Mucosa of rectum (tissue), 2 donors: Measurements from ENCODE around the gene KIF4A.
"Not testable (repeated sequence)": the region's sequence is repeated elsewhere in the genome, so short reads cannot be mapped to it uniquely, and the experiment has no call there.

Experiments used
- H3K27ac ChIP-seq, 2 donors: one replicate each; pipeline ENCODE4 v1.7.0; 2013; ENCODE audit warnings: inconsistent platforms in 2 of 2, low read depth in 2 of 2, low read length in 2 of 2
- H3K27me3 ChIP-seq, 2 donors: one replicate each; pipeline ENCODE4 v1.7.0; 2013; ENCODE audit warnings: low read length in 2 of 2; ENCODE audit not compliant: control insufficient read depth in 2 of 2, insufficient read depth in 2 of 2
- H3K36me3 ChIP-seq, 2 donors: one replicate each; pipeline ENCODE4 v1.7.0; 2013; ENCODE audit warnings: low read length in 2 of 2; ENCODE audit not compliant: control insufficient read depth in 2 of 2, insufficient read depth in 2 of 2
- H3K4me1 ChIP-seq, 2 donors: one replicate each; pipeline ENCODE4 v1.7.0; 2013; ENCODE audit warnings: low read length in 2 of 2, mild to moderate bottlenecking in 1 of 2; ENCODE audit not compliant: control insufficient read depth in 2 of 2, insufficient read depth in 2 of 2
- H3K4me3 ChIP-seq, 2 donors: one replicate each; pipeline ENCODE4 v1.7.0; 2013; ENCODE audit warnings: low read length in 2 of 2
- H3K9ac ChIP-seq, 2 donors: one replicate each; pipeline ENCODE4 v1.7.0; 2013; ENCODE audit warnings: low read length in 2 of 2, low read depth in 1 of 2, mild to moderate bottlenecking in 1 of 2
- H3K9me3 ChIP-seq, 2 donors: one replicate each; pipeline ENCODE4 v1.7.0; 2013; ENCODE audit warnings: low read length in 2 of 2; ENCODE audit not compliant: control insufficient read depth in 2 of 2
- donor health status: healthy.
- donor health status: Normal muscosa, but diverticular disease.

The KIF4A gene

GRCh38 chrX:70359458-70359857, 69.6 kb downstream of the KIF4A start:
- no peaks in the 10 kb centered on the region for H3K9me3 ChIP-seq
- H3K27me3 ChIP-seq, result no peaks in the 10 kb centered on the region
- H3K36me3 ChIP-seq, result no peaks in the 10 kb centered on the region
- no peaks in the 10 kb centered on the region for H3K4me1 ChIP-seq
- no peak overlapping the region for H3K4me3 ChIP-seq
- no peak overlapping the region for H3K27ac ChIP-seq
- H3K9ac ChIP-seq, result no peak overlapping the region

DNA sequence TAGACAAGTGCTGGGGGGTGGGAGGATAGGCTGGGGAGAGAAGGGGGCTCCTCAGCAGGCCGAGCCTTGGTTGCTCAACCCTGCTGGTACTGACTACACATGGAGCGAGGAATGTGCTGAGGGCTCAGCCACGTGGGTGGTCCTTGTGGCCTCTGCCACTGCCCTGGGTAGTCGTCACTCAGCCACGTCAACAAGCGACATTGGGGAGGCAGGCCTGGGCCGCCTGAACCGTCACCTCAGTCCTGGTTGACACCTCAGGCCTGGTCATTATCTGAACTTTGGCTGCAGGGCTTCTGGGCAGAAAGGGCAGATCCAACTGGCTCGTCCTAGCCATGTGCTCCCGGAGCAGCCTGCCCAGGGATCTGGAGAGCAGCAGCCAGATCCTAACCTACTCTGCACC, 70.5 kb downstream of the KIF4A start:
- Histone ChIP-seq H3K27ac (no peak overlapping the region), H3K27me3 (no peaks in the 10 kb centered on the region), H3K9ac (no peak overlapping the region), H3K4me1 (no peaks in the 10 kb centered on the region), H3K9me3 (no peaks in the 10 kb centered on the region), H3K36me3 (no peaks in the 10 kb centered on the region), H3K4me3 (no peak overlapping the region)

DNA sequence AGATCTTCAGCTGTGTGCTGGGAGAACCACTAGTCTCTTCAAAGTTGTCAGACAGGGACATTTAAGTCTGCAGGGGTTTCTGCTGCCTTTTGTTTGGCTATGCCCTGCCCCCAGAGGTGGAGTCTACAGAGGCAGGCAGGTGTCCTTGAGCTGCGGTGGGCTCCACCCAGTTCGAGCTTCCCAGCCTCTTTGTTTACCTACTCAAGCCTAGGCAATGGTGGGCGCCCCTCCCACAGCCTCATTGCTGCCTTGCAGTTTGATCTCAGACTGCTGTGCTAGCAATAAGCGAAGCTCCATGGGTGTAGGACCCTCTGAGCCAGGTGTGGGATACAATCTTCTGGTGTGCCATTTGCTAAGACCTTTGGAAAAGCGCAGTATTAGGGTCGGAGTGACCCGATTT, 78.8 kb downstream of the KIF4A start:
- H3K9me3 ChIP-seq, H3K27me3 ChIP-seq, H3K9ac ChIP-seq, H3K36me3 ChIP-seq, H3K4me3 ChIP-seq, H3K27ac ChIP-seq, H3K4me1 ChIP-seq: not testable (repeated sequence)

- Histone ChIP-seq H3K9me3 (no peaks in the 10 kb centered on the region), H3K4me1 (no peaks in the 10 kb centered on the region), H3K4me3 (no peak overlapping the region), H3K36me3 (no peaks in the 10 kb centered on the region), H3K27me3 (no peaks in the 10 kb centered on the region), H3K27ac (no peak overlapping the region), H3K9ac (no peak overlapping the region)
These were observed 96.3 kb downstream of the KIF4A start for GRCh38 chrX:70386235-70386634.

- Histone ChIP-seq H3K4me1 (no peaks in the 10 kb centered on the region), H3K36me3 (no peaks in the 10 kb centered on the region), H3K9me3 (no peaks in the 10 kb centered on the region), H3K27me3 (peaks cover 0 to 3% of the 10 kb centered on the region in 2 donors), H3K27ac (no peak overlapping the region), H3K4me3 (no peak overlapping the region), H3K9ac (no peak overlapping the region)
These were observed 109.0 kb downstream of the KIF4A start for GRCh38 chrX:70398899-70399298.

- not testable (repeated sequence) for H3K4me3 ChIP-seq, H3K36me3 ChIP-seq, H3K9ac ChIP-seq, H3K9me3 ChIP-seq, H3K27ac ChIP-seq, H3K4me1 ChIP-seq, H3K27me3 ChIP-seq
These were observed 110.3 kb downstream of the KIF4A start for GRCh38 chrX:70400181-70400580.

GRCh38 chrX:70402721-70403120, 112.8 kb downstream of the KIF4A start:
- H3K4me3 ChIP-seq, result no peak overlapping the region
- no peak overlapping the region for H3K27ac ChIP-seq
- H3K9me3 ChIP-seq, result no peaks in the 10 kb centered on the region
- H3K9ac ChIP-seq, result no peak overlapping the region
- peaks cover 0 to 3% of the 10 kb centered on the region in 2 donors for H3K27me3 ChIP-seq
- no peaks in the 10 kb centered on the region for H3K36me3 ChIP-seq
- H3K4me1 ChIP-seq, result no peaks in the 10 kb centered on the region

- Histone ChIP-seq H3K9ac (no peak overlapping the region), H3K27ac (no peak overlapping the region), H3K4me3 (no peak overlapping the region)
These were observed 115.1 kb downstream of the KIF4A start for GRCh38 chrX:70405003-70405402.

GRCh38 chrX:70410921-70411320, 121.0 kb downstream of the KIF4A start:
- no peaks in the 10 kb centered on the region for H3K27me3 ChIP-seq
- no peak overlapping the region for H3K27ac ChIP-seq
- H3K36me3 ChIP-seq, result no peaks in the 10 kb centered on the region
- no peaks in the 10 kb centered on the region for H3K4me1 ChIP-seq
- H3K4me3 ChIP-seq, result no peak overlapping the region
- H3K9me3 ChIP-seq, result no peaks in the 10 kb centered on the region
- H3K9ac ChIP-seq, result no peak overlapping the region

More at GRCh38 chrX:70405003-70405402, 115.1 kb downstream of the KIF4A start:
- no peaks in the 10 kb centered on the region for H3K36me3 ChIP-seq
- H3K27me3 ChIP-seq, result peaks cover 0 to 3% of the 10 kb centered on the region in 2 donors
- no peaks in the 10 kb centered on the region for H3K4me1 ChIP-seq
- no peaks in the 10 kb centered on the region for H3K9me3 ChIP-seq

GRCh38 chrX:70411475-70411874, 121.6 kb downstream of the KIF4A start:
- H3K9me3 ChIP-seq, result no peaks in the 10 kb centered on the region

GRCh38 chrX:70421618-70422017, 131.7 kb downstream of the KIF4A start:
- H3K9me3 ChIP-seq, result no peaks in the 10 kb centered on the region
- no peak overlapping the region for H3K27ac ChIP-seq
- no peak overlapping the region for H3K9ac ChIP-seq
- H3K27me3 ChIP-seq, result no peaks in the 10 kb centered on the region
- no peak overlapping the region for H3K4me3 ChIP-seq
- peaks cover 5 to 6% of the 10 kb centered on the region in 2 donors for H3K4me1 ChIP-seq
- no peaks in the 10 kb centered on the region for H3K36me3 ChIP-seq

More at GRCh38 chrX:70411475-70411874, 121.6 kb downstream of the KIF4A start:
- Histone ChIP-seq H3K27me3 (no peaks in the 10 kb centered on the region), H3K4me1 (no peaks in the 10 kb centered on the region), H3K27ac (no peak overlapping the region), H3K9ac (no peak overlapping the region), H3K36me3 (no peaks in the 10 kb centered on the region), H3K4me3 (no peak overlapping the region)
